Measurements from ENCODE around the gene HLX. TPM values are rescaled to one million over a fixed set of nuclear protein-coding genes. Genes with fewer than 3 reads are reported as not detected.

Gene HLX, protein sequence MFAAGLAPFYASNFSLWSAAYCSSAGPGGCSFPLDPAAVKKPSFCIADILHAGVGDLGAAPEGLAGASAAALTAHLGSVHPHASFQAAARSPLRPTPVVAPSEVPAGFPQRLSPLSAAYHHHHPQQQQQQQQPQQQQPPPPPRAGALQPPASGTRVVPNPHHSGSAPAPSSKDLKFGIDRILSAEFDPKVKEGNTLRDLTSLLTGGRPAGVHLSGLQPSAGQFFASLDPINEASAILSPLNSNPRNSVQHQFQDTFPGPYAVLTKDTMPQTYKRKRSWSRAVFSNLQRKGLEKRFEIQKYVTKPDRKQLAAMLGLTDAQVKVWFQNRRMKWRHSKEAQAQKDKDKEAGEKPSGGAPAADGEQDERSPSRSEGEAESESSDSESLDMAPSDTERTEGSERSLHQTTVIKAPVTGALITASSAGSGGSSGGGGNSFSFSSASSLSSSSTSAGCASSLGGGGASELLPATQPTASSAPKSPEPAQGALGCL
- not detected in 2 replicates for total RNA-seq (2014; rRNA removed; shearing (Covaris generic))

- DNase-seq (ENCODE audit: low spot score) = no peak
Measured at GRCh38 chr1:220879076-220879508, at the start of gene HLX. Gene HLX (plus strand): TSS chr1:220879443. CDS start chr1:220879858, 415 bp downstream.

- DNase-seq (ENCODE audit: low spot score) = no peak
Measured at GRCh38 chr1:220833436-220833835, 45.8 kb upstream of the HLX start.

GRCh38 chr1:220834155-220834870 lies 44.9 kb upstream of the HLX start:
- DNase-seq (ENCODE audit: low spot score) = no peak

GRCh38 chr1:220838578-220838977 lies 40.7 kb upstream of the HLX start:
- DNase-seq (ENCODE audit: low spot score) = no peak

DNA sequence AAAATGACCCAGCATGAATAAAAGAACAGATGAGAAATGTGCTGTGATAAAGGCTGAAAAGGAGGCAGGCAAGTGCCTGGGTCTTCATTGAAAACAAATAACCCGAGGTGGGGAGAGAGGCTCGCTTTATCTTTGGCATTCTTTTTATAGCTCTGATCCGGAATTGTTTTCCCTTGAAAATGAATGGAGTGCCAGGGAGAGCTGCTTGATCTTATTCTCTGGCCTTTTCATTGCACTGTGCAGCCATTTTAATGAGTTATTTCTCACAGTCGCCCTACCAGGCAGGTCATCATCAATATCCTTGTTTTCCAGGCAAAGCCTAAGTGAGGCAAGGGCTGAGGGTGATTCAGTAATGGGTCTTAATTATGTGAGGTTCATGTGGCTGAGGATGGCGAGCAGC lies 39.8 kb upstream of the HLX start:
- no peak for DNase-seq (ENCODE audit: low spot score)

DNA sequence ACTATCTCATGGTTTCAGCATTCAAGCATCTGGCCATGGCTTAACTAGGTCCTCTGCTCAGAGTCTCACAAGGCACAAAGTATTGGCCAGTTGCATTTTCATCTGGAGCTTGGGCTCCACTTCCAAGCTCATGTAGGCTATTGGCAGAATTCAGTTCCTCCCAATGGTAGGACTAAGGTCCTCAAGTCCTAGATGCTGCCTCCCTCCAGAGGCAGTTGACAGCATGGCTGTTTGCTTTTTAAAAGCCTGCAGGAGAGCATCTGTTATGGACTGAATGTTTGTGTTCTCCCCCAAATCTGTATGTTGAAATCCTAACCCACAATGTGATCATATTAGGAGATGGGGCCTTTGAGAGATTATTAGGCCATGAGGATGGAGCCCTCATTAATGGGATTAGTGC lies 38.0 kb upstream of the HLX start:
- no peak for DNase-seq (ENCODE audit: low spot score)

- no peak for DNase-seq (ENCODE audit: low spot score)
Measured at GRCh38 chr1:220843481-220844011, 35.7 kb upstream of the HLX start.

GRCh38 chr1:220852408-220852807 lies 26.8 kb upstream of the HLX start:
- no peak for DNase-seq (ENCODE audit: low spot score)

DNA sequence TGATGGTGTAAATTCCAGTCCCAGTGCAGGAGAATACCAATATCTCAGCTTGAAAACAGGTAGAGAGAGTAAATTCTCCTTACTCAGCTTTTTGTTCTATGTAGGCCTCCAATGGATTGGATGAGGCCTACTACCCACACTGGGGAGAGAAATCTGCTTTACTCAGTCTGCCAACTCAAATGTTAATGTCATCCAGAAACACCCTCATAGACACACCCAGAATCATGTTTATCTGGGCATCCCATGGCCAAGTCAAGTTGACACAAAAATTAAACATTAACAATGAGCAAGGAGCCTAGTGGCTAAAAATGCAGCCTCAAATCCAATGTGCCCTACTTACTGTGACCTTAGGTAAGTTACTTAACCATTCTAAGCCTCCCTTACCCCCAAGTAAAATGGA lies 6.9 kb upstream of the HLX start:
- no peak for DNase-seq (ENCODE audit: low spot score)

DNA sequence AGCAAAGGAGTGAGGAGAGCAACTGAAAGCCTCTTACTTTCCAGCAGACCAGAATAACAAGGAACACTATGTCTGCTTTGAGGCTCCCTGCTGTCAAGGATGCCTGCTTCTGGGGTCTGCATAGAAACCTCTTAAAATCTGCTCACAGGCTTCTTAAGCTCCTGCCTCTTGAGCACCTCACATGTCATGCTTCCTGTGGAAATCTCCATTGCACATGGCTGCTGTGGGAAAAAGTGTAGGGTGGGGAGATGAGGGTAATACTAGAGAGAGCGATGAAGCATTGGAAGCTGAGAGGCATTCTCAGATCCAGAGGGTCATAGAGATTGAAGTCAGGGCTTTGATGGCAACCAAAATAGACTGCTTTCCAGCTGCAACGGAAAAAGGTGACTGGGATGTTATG lies 6.2 kb upstream of the HLX start:
- no peak for DNase-seq (ENCODE audit: low spot score)

- DNase-seq (ENCODE audit: low spot score) = peak; percentile 26
Measured at GRCh38 chr1:220873868-220874655, 5.2 kb upstream of the HLX start.

DNA sequence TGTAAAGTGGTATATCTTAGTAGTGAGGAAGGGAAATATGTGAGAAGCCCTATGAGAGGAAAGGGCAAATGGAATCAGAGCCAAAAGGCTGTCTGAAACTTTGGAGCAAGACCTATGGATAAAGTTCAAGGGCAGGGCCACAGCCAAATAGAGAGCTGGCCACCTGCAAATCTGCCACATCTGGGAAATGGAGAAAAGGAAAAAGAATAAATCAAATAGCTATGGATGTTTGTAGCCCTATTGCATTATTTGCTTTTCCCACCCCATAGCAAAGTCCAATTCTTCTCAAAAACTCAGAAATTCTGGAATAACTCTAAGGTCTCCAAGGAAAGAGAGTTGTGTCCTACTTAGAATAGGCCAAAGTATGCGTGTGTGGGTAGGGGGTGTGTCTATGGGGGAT lies 4.0 kb upstream of the HLX start:
- DNase-seq (ENCODE audit: low spot score) = no peak

DNA sequence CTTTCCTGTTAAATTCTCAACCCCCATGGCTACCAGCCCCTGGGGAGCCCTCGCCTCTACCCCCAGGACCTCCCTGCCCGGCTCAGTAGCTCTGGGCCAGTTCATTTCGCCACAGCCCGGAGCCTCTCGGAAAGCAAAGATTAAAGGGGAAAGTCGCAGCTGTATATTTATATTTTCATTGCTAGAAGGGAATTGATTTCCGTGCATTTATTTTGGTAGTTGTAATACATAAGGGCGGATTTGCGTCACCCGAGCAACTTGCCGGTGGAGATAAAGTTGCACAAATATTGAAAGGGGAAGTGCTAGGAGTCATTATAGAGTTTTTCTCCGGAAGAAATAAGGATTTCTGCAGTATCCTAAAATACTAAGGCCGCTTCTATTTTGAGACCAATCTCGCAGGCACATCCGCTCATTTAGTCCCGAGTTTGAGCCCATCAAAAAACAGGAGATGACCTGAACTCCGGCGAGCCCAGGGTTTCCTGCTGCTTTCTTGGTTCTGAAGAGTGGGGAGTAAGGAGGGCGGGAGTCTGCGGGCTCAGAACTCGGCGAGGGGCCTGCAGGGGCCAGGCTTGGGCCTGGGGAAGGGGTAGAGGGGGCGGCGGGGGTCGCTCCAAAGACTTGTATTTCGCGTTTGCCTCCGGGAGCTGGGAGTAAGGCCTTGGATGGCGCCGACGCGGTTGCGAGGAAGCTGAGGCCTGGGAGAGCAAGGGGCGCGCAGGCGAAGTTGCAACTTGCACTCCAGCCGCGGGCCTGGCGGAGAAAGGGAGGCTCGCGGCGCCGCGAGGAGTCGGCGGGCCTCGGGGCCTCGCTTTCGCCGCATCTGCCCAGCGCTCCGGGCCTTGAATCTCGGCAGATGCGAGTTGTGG lies 2.5 kb upstream of the HLX start:
- DNase-seq (ENCODE audit: low spot score) = no peak

GRCh38 chr1:220877377-220878095 lies 1.7 kb upstream of the HLX start:
- no peak for DNase-seq (ENCODE audit: low spot score)

DNA sequence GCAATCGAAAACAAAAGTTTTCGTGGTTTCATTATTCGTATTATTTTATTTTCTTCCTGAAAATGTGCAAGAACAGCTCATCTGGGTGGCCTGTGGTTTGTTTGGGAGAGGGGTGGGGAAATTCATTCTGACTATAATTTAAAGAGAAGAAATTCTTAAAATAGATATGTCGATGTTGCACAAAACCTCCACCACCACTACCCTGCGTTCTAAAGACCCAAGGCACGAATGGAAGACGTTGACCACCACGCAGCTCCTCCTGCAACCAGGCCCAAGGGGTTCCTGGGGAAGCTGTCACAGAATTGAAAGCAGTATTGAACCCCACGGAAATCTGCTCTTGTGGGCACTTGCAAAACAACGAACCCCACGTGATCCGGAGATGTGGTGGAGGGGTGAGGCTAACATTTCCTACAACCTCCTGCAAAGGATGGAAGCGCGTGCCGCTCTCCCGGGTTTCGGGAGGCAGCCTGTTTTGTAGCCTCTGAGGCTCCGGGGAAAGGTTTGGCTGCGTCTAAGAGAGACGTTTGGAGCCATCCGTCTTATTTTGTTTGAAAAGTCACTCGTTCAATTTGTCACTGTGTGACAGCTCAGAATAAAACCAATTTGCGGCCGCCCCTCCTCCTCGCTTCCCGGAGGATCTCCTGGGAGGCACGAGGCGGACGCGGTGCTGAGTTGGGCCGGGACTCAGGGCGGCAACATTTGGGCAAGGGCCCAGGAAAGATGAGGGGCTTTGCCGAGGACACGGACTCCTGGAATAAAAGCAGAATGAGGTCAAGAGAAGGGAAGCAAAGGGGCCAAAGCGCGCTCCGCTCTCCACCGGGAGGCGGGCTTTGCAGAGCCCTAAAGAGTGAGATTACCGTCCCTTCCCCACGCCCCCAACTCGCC lies 810 bp upstream of the HLX start:
- DNase-seq (ENCODE audit: low spot score) = no peak

DNA sequence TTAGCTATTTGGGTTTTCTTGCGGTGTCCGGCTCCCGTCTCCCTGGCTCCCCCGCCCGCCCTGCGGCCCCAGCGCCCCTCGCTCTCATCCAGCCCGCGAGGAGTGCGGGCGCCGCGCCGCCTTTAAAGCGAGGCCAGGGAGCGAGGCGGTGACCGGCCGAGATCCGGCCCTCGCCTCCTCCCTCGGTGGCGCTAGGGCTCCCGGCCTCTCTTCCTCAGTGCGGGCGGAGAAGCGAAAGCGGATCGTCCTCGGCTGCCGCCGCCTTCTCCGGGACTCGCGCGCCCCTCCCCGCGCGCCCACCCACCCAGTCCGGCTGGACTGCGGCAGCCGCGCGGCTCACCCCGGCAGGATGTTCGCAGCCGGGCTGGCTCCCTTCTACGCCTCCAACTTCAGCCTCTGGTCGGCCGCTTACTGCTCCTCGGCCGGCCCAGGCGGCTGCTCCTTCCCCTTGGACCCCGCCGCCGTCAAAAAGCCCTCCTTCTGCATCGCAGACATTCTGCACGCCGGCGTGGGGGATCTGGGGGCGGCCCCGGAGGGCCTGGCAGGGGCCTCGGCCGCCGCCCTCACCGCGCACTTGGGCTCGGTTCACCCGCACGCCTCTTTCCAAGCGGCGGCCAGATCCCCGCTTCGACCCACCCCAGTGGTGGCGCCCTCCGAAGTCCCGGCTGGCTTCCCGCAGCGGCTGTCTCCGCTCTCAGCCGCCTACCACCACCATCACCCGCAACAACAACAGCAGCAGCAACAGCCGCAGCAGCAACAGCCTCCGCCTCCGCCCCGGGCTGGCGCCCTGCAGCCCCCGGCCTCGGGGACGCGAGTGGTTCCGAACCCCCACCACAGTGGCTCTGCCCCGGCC lies 492 bp downstream of the HLX start:
- DNase-seq (ENCODE audit: low spot score) = no peak

DNA sequence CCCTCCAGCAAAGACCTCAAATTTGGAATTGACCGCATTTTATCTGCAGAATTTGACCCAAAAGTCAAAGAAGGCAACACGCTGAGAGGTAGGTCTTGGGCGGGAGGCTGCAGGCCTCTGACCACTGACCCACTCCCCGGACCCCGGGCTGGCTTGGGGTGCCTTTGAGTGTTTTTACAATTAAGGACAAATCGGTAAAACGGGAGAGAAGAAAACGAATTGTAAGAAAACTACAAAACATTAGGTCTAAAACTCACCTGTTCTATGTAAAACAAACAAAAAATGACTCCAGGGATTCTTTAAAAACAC lies 1.1 kb downstream of the HLX start:
- DNase-seq (ENCODE audit: low spot score) = no peak
